Kidney epithelial cell (primary cell): ENCODE measurements around the gene TBXAS1. TPM values are rescaled to one million over a fixed set of nuclear protein-coding genes. Genes with fewer than 3 reads are reported as not detected.

Experiments used
- DNase-seq: peaks from one replicate; pipeline ENCODE4 v3.0.0-alpha.2; 2010; ENCODE audit warnings: low read depth
- H3K27me3 ChIP-seq: 2 replicates; pipeline ENCODE4 v1.6.0; 2011; ENCODE audit warnings: low read length; ENCODE audit not compliant: control insufficient read depth, insufficient read depth
- H3K36me3 ChIP-seq: 2 replicates; pipeline ENCODE4 v1.5.1; 2011; ENCODE audit warnings: low read length; ENCODE audit not compliant: control insufficient read depth, insufficient read depth
- H3K4me3 ChIP-seq: 2 replicates; pipeline ENCODE4 v1.5.1; 2011; ENCODE audit warnings: low read depth, mild to moderate bottlenecking, control low read depth, low read length
- total RNA-seq: library from RNA; depleted of rRNA; stranded (reverse); fragments of >200 nt; gene quantifications from 2 replicates; pipeline ENCODE4 v1.2.3, GENCODE V29; 2015
- TF ChIP-seq, protein P1 (sequence below): IDR thresholded peaks from 2 replicates; pipeline ENCODE4 v1.5.1; 2011; ENCODE audit warnings: mild to moderate bottlenecking, moderate library complexity, low read length, control low read depth, inconsistent platforms; ENCODE audit not compliant: insufficient read depth, poor library complexity, severe bottlenecking

The TBXAS1 gene
- total RNA-seq, 1 donor from 2014 or later: 7.8 TPM

DNA sequence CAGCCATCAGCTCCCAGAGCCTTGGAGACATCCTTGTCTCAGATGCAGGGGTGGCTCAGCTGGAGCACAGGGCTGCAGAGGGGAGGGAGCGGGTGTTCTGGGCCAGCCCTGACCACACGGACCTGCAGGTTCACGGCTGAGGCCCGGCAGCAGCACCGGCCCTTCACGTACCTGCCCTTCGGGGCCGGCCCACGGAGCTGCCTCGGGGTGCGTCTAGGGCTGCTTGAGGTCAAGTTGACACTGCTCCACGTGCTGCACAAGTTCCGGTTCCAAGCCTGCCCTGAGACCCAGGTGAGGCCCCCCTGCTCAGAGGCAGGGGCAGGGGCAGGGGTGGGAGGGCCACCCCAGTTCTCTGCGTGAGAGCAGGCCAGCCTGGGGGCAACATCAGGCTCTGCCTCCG, 188.5 kb downstream of the TBXAS1 start:
- H3K36me3 ChIP-seq: no peaks in the 10 kb centered on the region
- H3K27me3 ChIP-seq: no peaks in the 10 kb centered on the region
- no peak for DNase-seq
- TF ChIP-seq, protein P1, sequence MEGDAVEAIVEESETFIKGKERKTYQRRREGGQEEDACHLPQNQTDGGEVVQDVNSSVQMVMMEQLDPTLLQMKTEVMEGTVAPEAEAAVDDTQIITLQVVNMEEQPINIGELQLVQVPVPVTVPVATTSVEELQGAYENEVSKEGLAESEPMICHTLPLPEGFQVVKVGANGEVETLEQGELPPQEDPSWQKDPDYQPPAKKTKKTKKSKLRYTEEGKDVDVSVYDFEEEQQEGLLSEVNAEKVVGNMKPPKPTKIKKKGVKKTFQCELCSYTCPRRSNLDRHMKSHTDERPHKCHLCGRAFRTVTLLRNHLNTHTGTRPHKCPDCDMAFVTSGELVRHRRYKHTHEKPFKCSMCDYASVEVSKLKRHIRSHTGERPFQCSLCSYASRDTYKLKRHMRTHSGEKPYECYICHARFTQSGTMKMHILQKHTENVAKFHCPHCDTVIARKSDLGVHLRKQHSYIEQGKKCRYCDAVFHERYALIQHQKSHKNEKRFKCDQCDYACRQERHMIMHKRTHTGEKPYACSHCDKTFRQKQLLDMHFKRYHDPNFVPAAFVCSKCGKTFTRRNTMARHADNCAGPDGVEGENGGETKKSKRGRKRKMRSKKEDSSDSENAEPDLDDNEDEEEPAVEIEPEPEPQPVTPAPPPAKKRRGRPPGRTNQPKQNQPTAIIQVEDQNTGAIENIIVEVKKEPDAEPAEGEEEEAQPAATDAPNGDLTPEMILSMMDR: no peak
- no peak overlapping the region for H3K4me3 ChIP-seq

DNA sequence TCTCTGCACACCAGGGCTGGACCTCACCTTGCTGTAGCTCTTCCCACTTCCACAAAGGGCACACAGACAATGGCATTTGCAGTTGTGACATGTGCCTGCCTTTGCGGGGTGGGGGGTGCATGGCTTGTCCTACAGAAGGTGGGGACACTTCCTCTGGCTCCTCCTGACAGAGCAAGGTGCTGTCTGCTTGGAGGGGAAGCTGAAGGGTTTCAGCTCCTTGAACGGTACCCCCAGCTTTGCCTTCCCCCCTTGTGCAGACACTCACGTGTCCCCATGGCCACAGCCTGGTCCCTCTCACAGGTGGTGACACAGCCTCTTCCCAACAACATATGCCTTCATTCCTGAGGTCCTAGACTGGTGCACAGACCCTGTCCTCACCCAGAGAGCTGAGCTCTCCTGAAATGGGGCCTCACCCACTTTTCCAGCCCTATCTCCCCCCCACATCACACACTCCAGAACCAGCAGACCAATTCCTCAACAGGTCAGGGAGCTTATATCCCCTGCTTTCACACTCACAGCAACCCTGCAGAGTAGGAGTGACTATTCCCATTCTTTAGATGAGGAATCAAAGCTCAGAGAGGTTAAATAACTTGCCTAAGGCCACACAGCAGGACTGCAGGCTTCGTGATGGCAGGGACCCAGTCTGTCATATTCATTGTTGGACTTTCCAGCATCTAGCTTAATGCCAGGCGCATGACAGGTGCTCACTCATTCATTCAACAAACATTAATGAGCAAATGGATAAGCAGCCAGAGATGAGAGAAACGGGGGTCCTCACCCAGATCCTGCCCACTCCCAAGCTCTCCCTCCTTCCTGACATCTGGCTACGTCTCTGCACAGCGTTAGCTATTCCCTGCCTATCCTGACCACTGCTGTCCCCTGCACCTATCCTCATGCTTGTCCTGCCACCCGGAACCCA, 189.3 kb downstream of the TBXAS1 start:
- Histone ChIP-seq H3K27me3 (no peaks in the 10 kb centered on the region), H3K36me3 (no peaks in the 10 kb centered on the region), H3K4me3 (no peak overlapping the region)
- DNase-seq: no peak
- TF ChIP-seq, protein P1: no peak

DNA sequence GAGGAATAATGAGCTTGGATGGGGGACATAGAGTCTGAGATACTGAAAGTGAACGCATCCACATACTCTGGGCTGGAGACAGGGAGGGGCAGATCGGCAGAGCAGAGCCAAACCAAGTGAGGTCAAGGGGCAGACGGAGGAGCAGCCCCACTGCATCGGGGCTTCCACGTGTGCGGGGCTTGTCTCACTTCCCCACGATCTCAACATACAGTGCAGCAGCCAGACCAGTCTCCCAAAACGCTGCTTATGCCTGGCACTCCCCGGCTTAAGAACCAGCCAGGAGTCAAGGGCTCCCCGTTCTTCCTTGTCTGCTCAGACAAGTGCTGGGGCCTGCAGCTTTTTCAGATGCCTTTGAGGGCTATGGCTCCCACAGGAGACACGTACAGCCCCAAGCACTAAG, 190.1 kb downstream of the TBXAS1 start:
- Histone ChIP-seq H3K4me3 (no peak overlapping the region), H3K27me3 (no peaks in the 10 kb centered on the region), H3K36me3 (peaks cover 3% of the 10 kb centered on the region)
- TF ChIP-seq, protein P1: no peak
- DNase-seq: no peak

DNA sequence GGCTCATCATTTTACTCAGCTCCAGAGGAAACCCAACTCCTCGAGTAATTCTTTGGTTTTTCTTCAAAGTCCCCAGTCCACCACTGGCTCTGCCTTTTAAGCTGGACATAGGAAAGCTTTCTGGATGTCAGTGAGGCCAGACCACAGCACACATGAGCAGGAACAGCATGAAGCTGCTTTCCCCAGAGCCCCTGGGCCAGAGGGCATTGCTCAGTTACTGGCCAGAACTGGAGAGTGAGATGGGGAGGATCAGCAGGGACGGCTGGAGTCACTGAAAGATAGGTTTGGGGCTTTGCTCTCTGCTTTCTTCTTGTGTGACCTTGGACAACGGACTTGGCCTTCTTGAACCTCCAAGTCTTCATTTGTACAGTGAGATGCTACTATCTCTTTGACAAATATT, 190.5 kb downstream of the TBXAS1 start:
- Histone ChIP-seq H3K27me3 (no peaks in the 10 kb centered on the region), H3K36me3 (peaks cover 3% of the 10 kb centered on the region), H3K4me3 (no peak overlapping the region)
- TF ChIP-seq, protein P1: no peak
- no peak for DNase-seq

DNA sequence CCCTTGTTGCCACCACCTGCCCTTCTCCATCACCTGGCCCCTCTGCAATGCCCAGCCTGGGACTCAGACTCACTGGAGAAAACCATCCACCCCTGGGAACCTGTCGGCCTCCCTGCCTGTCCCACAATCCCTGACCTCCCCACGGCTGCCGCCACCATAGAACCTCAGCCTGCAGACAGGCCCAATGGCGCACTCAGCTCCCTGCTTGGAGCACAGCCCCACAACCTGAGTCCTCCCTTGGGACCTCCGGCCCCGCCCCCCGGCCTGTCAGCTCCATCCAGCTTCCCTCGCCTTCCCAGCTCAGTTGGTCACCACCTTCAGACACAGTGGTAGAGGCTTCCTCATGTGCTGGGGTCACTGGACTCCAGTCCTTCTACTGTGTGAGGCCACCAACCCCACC, 192.5 kb downstream of the TBXAS1 start:
- TF ChIP-seq, protein P1: no peak
- no peak for DNase-seq
- no peaks in the 10 kb centered on the region for H3K27me3 ChIP-seq
- no peak overlapping the region for H3K4me3 ChIP-seq
- peaks cover 3% of the 10 kb centered on the region for H3K36me3 ChIP-seq

DNA sequence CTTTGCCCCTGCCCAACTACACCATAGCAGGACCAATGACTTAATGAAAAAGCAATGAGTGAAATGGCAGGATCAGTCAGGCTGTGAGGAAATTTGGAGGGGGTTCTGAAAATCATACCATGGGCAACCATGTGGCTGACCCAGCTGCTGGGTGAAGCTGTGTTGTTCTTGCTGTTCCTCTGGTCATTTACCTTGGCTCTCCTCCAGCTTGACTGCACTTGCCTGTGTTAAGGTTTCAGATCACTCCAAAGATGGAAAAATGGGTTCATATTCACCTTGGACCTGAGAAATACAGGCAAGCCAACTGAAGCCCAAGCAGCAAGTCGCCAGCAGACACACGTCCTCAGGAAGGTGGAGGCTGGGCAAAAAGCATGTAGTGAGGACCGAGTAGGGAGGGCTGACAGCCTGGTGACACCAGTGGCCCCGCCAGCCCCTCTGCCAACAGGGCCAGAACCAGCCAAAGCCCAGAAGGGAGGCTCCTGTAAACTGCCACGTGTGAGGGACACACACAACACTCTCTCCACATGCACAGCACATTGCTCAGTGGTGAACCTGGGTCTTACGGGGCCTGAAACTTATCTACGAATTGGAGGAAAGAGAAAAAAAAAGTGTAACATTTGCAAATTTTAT, 193.6 kb downstream of the TBXAS1 start:
- H3K4me3 ChIP-seq: no peak overlapping the region
- DNase-seq: no peak
- TF ChIP-seq, protein P1: no peak
- H3K27me3 ChIP-seq: no peaks in the 10 kb centered on the region
- peaks cover 3% of the 10 kb centered on the region for H3K36me3 ChIP-seq
